Measurements from ENCODE around the gene PLA1A.

The PLA1A gene

DNA sequence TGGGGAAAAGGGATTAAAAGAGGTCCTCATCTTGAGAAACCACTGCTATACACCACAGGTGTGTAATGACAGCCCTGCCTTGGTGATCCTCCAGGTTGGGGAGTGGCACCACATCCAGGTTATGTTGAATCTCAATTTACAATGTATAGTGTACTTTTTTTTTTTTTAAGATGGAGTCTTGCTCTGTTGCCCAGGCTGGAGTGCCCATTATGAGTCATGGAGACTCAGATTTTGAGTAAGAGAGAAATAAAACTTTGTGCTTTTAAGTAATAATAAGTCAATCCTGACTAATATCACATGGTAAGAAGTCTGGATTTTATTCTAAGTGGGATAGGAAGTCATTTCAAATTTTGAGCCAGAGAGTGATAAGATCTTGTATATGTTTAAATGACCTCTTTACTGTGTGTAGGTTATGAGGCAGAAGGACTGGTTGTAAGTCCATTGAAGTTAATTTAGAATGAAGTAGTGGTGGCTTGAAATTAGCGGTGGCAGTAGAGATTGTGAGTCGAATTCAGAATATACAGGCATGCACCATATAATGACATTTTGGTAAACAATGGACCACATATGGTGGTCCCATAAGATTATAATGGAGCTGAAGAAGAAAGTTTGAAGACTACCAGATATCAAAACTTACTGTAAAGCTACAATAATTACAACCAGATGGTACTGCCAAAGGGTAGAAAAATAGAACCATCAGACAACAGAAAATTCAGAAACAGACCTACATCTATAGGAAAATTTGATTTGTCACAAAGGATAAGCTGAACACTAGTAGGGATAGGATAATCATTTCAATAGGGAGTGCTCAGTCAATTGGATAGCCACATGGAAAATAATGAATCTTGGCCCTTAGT, 42.0 kb downstream of the PLA1A start:
- H2AFZ ChIP-seq (ENCODE audit: low read length), result no peak overlapping the region
- H2BK5ac ChIP-seq (ENCODE audit: low read length), result no peak overlapping the region
- no peaks in the 10 kb centered on the region for H3K79me1 ChIP-seq (ENCODE audit: low read depth, low read length)
- H3K4ac ChIP-seq (ENCODE audit: low read length), result no peak overlapping the region
- WGBS, 2 donors (ENCODE audit: extremely low coverage in 2 of 2, insufficient read length in 2 of 2, insufficient replicate concordance in 1 of 2), result no CpG with 5 or more reads among the region's 2 CpGs
- H3K4me2 ChIP-seq (ENCODE audit: insufficient read depth, low read length, poor library complexity, severe bottlenecking), result no peak overlapping the region
- no peak overlapping the region for H3K27ac ChIP-seq (replicated peaks; ENCODE audit: low read length)
- H3K4me1 ChIP-seq (ENCODE audit: control insufficient read depth in 2 of 2, insufficient read depth in 1 of 2, low read depth in 1 of 2, low read length in 2 of 2), result peaks cover 2 to 6% of the 10 kb centered on the region in 2 donors
- H3K18ac ChIP-seq (ENCODE audit: low read length), result no peak overlapping the region
- no peak overlapping the region for H2BK15ac ChIP-seq (ENCODE audit: low read length)
- no peak overlapping the region for H3K14ac ChIP-seq (ENCODE audit: low read length)
- H4K8ac ChIP-seq (ENCODE audit: low read depth, low read length), result no peak overlapping the region
- no peak overlapping the region for H3K23ac ChIP-seq (ENCODE audit: low read depth, low read length, poor library complexity)
- DNase-seq (ENCODE audit: low spot score), result no peak
- H3K27me3 ChIP-seq (ENCODE audit: control insufficient read depth in 3 of 3, insufficient read depth in 3 of 3, low read depth in 1 of 3, low read length in 3 of 3), result peaks cover 0 to 2% (median 0%) of the 10 kb centered on the region in 3 experiments
- no peak overlapping the region for H4K91ac ChIP-seq (ENCODE audit: low read depth, low read length, poor library complexity)
- H2BK120ac ChIP-seq (ENCODE audit: low read depth, low read length), result no peak overlapping the region
- no peak overlapping the region for H3K9ac ChIP-seq (ENCODE audit: low read depth, low read length, poor library complexity)
- H3K4me3 ChIP-seq (ENCODE audit: low read length in 2 of 2), result no peak overlapping the region
- H2BK12ac ChIP-seq (ENCODE audit: low read length), result no peak overlapping the region
- no peak overlapping the region for H2AK5ac ChIP-seq (ENCODE audit: low read depth, low read length)
- no peaks in the 10 kb centered on the region for H3K9me3 ChIP-seq (replicated peaks in 1 of 2; ENCODE audit: control insufficient read depth in 2 of 2, insufficient read depth in 1 of 2, low read depth in 1 of 2, low read length in 2 of 2)
- H3K36me3 ChIP-seq (replicated peaks in 1 of 2; ENCODE audit: control insufficient read depth in 2 of 2, insufficient read depth in 2 of 2, low read length in 2 of 2), result peaks cover 0 to 4% of the 10 kb centered on the region in 2 donors

DNA sequence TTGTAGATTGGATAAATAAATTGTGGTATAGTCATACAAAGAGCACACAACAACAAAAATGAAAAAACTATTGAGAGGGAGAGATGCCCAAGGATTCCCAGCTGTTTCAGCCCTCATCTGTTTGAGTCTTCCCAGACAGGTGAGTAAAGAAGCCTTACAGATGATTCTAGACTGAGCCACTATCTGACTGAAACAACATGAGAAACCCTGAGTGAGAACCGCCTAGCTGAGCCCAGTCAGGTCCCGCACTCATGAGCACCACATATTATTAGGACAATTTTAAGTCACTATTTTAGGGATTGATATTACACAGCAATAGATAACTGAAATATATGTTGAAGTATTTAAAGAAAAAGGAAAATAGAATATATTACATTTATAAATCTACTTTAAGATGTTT, 43.7 kb downstream of the PLA1A start:
- no peak overlapping the region for H3K18ac ChIP-seq (ENCODE audit: low read length)
- WGBS, 2 donors (ENCODE audit: extremely low coverage in 2 of 2, insufficient read length in 2 of 2, insufficient replicate concordance in 1 of 2), result no CpG with 5 or more reads among the region's 2 CpGs
- no peak overlapping the region for H2AFZ ChIP-seq (ENCODE audit: low read length)
- H3K4me1 ChIP-seq (ENCODE audit: control insufficient read depth in 2 of 2, insufficient read depth in 1 of 2, low read depth in 1 of 2, low read length in 2 of 2), result peaks cover 2 to 6% of the 10 kb centered on the region in 2 donors
- H3K23ac ChIP-seq (ENCODE audit: low read depth, low read length, poor library complexity), result no peak overlapping the region
- H2BK5ac ChIP-seq (ENCODE audit: low read length), result no peak overlapping the region
- no peak overlapping the region for H2BK12ac ChIP-seq (ENCODE audit: low read length)
- no peak overlapping the region for H3K9ac ChIP-seq (ENCODE audit: low read depth, low read length, poor library complexity)
- H2BK120ac ChIP-seq (ENCODE audit: low read depth, low read length), result no peak overlapping the region
- H3K14ac ChIP-seq (ENCODE audit: low read length), result no peak overlapping the region
- H3K79me1 ChIP-seq (ENCODE audit: low read depth, low read length), result no peaks in the 10 kb centered on the region
- no peak overlapping the region for H3K27ac ChIP-seq (replicated peaks; ENCODE audit: low read length)
- no peak overlapping the region for H2BK15ac ChIP-seq (ENCODE audit: low read length)
- no peak overlapping the region for H3K4ac ChIP-seq (ENCODE audit: low read length)
- no peak overlapping the region for H2AK5ac ChIP-seq (ENCODE audit: low read depth, low read length)
- no peak for DNase-seq (ENCODE audit: low spot score)
- H3K4me2 ChIP-seq (ENCODE audit: insufficient read depth, low read length, poor library complexity, severe bottlenecking), result no peak overlapping the region
- H3K9me3 ChIP-seq (replicated peaks in 1 of 2; ENCODE audit: control insufficient read depth in 2 of 2, insufficient read depth in 1 of 2, low read depth in 1 of 2, low read length in 2 of 2), result no peaks in the 10 kb centered on the region
- H3K4me3 ChIP-seq (ENCODE audit: low read length in 2 of 2), result no peak overlapping the region
- peaks cover 0 to 4% of the 10 kb centered on the region in 2 donors for H3K36me3 ChIP-seq (replicated peaks in 1 of 2; ENCODE audit: control insufficient read depth in 2 of 2, insufficient read depth in 2 of 2, low read length in 2 of 2)
- H3K27me3 ChIP-seq (ENCODE audit: control insufficient read depth in 3 of 3, insufficient read depth in 3 of 3, low read depth in 1 of 3, low read length in 3 of 3), result peaks cover 0 to 2% (median 0%) of the 10 kb centered on the region in 3 experiments
- H4K91ac ChIP-seq (ENCODE audit: low read depth, low read length, poor library complexity), result no peak overlapping the region
- H4K8ac ChIP-seq (ENCODE audit: low read depth, low read length), result no peak overlapping the region

DNA sequence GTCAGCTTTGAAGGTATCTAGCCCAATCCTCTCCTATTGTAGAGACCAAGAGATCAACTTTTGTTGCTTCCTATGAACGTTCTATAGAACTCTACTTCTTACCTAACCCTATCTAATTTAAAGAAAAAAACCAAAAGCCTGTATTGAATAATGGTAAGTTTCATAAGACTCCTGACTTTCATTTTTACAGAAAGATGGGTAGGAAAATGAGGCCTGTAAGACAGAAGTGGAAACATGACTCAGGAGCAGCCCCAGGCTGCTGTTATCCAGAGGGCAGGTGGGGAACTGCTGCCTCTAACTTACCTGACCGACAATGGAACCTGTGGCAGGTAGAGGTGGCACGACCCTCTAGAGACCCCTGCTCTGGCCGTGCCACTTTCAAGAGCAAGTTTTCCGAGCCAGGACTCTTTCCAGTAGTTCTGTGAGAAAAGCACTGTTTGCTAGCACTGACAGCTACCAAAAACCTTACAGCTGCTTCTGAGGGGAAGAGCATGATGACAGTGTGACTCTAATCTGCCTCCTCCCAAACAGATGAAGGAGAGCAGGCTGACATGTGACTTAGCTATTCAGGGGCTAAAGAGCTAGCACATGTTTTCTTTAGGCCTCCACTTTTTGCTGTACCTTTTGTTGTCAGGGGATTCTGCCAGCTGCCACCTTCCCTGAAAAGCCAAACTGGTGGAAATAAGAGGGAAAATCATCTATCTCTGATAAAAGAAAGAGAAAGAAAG, 45.2 kb downstream of the PLA1A start:
- Histone ChIP-seq H2BK120ac (ENCODE audit: low read depth, low read length) (no peak overlapping the region), H3K9ac (ENCODE audit: low read depth, low read length, poor library complexity) (no peak overlapping the region), H3K4me1 (ENCODE audit: control insufficient read depth in 2 of 2, insufficient read depth in 1 of 2, low read depth in 1 of 2, low read length in 2 of 2) (peaks cover 2 to 6% of the 10 kb centered on the region in 2 donors), H2BK12ac (ENCODE audit: low read length) (no peak overlapping the region), H2BK5ac (ENCODE audit: low read length) (no peak overlapping the region), H3K36me3 (replicated peaks in 1 of 2; ENCODE audit: control insufficient read depth in 2 of 2, insufficient read depth in 2 of 2, low read length in 2 of 2) (peaks cover 0 to 4% of the 10 kb centered on the region in 2 donors), H3K18ac (ENCODE audit: low read length) (no peak overlapping the region), H3K79me1 (ENCODE audit: low read depth, low read length) (no peaks in the 10 kb centered on the region), H2BK15ac (ENCODE audit: low read length) (no peak overlapping the region), H4K91ac (ENCODE audit: low read depth, low read length, poor library complexity) (no peak overlapping the region), H3K4me3 (ENCODE audit: low read length in 2 of 2) (no peak overlapping the region), H3K23ac (ENCODE audit: low read depth, low read length, poor library complexity) (no peak overlapping the region), H3K4ac (ENCODE audit: low read length) (no peak overlapping the region), H4K8ac (ENCODE audit: low read depth, low read length) (no peak overlapping the region), H3K14ac (ENCODE audit: low read length) (no peak overlapping the region), H2AK5ac (ENCODE audit: low read depth, low read length) (no peak overlapping the region), H3K27me3 (ENCODE audit: control insufficient read depth in 3 of 3, insufficient read depth in 3 of 3, low read depth in 1 of 3, low read length in 3 of 3) (peaks cover 0 to 2% (median 0%) of the 10 kb centered on the region in 3 experiments), H3K9me3 (replicated peaks in 1 of 2; ENCODE audit: control insufficient read depth in 2 of 2, insufficient read depth in 1 of 2, low read depth in 1 of 2, low read length in 2 of 2) (no peaks in the 10 kb centered on the region), H2AFZ (ENCODE audit: low read length) (peak overlapping the region; percentile 52), H3K27ac (replicated peaks; ENCODE audit: low read length) (no peak overlapping the region), H3K4me2 (ENCODE audit: insufficient read depth, low read length, poor library complexity, severe bottlenecking) (no peak overlapping the region)
- WGBS, 2 donors (ENCODE audit: extremely low coverage in 2 of 2, insufficient read length in 2 of 2, insufficient replicate concordance in 1 of 2), result no CpG with 5 or more reads among the region's 5 CpGs
- no peak for DNase-seq (ENCODE audit: low spot score)

DNA sequence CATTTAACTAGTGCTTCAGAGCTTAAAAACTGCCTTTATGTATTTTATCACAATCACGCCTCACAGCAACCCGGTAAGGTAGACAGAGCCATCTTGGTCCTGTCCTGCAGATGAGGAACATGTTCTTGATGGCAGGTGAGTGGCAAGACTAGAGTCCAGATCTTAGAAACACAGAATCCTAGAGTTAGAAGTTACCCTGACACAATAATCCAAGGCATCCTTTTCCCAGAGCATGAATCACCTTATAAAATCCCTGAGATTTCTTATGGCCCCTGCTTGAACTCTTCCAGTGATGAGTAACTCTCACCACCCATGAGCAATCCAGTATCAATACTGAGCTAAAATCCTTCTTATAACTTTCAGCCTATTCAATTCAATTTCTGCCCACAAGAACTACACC, 45.8 kb downstream of the PLA1A start:
- Histone ChIP-seq H3K36me3 (replicated peaks in 1 of 2; ENCODE audit: control insufficient read depth in 2 of 2, insufficient read depth in 2 of 2, low read length in 2 of 2) (peaks cover 0 to 4% of the 10 kb centered on the region in 2 donors), H3K4me3 (ENCODE audit: low read length in 2 of 2) (no peak overlapping the region), H3K9ac (ENCODE audit: low read depth, low read length, poor library complexity) (no peak overlapping the region), H3K9me3 (replicated peaks in 1 of 2; ENCODE audit: control insufficient read depth in 2 of 2, insufficient read depth in 1 of 2, low read depth in 1 of 2, low read length in 2 of 2) (no peaks in the 10 kb centered on the region), H3K4me2 (ENCODE audit: insufficient read depth, low read length, poor library complexity, severe bottlenecking) (no peak overlapping the region), H3K14ac (ENCODE audit: low read length) (no peak overlapping the region), H3K27me3 (ENCODE audit: control insufficient read depth in 3 of 3, insufficient read depth in 3 of 3, low read depth in 1 of 3, low read length in 3 of 3) (peaks cover 0 to 2% (median 0%) of the 10 kb centered on the region in 3 experiments), H2BK12ac (ENCODE audit: low read length) (no peak overlapping the region), H3K27ac (replicated peaks; ENCODE audit: low read length) (no peak overlapping the region), H3K4me1 (ENCODE audit: control insufficient read depth in 2 of 2, insufficient read depth in 1 of 2, low read depth in 1 of 2, low read length in 2 of 2) (peaks cover 2 to 6% of the 10 kb centered on the region in 2 donors), H3K18ac (ENCODE audit: low read length) (no peak overlapping the region), H2AK5ac (ENCODE audit: low read depth, low read length) (no peak overlapping the region), H4K8ac (ENCODE audit: low read depth, low read length) (no peak overlapping the region), H2AFZ (ENCODE audit: low read length) (peak overlapping the region; percentile 52), H2BK5ac (ENCODE audit: low read length) (no peak overlapping the region), H2BK120ac (ENCODE audit: low read depth, low read length) (no peak overlapping the region), H3K79me1 (ENCODE audit: low read depth, low read length) (no peaks in the 10 kb centered on the region), H4K91ac (ENCODE audit: low read depth, low read length, poor library complexity) (no peak overlapping the region), H2BK15ac (ENCODE audit: low read length) (no peak overlapping the region), H3K4ac (ENCODE audit: low read length) (no peak overlapping the region), H3K23ac (ENCODE audit: low read depth, low read length, poor library complexity) (no peak overlapping the region)
- WGBS, 2 donors (ENCODE audit: extremely low coverage in 2 of 2, insufficient read length in 2 of 2, insufficient replicate concordance in 1 of 2), result no CpG with 5 or more reads among the region's 2 CpGs
- DNase-seq (ENCODE audit: low spot score), result no peak

Measured in neuronal stem cell (in vitro differentiated cells).